Measurements from ENCODE around the gene SENP1. TPM values are rescaled to one million over a fixed set of nuclear protein-coding genes. Genes with fewer than 3 reads are reported as not detected.

SENP1 gene
- total and polyA plus RNA-seq, 2 of the 13 experiments (the other 11 are each of a cell fraction or from before 2014, with no cell fraction given): 14.0 to 20.2 TPM

- TF ChIP-seq MTF2 (CRISPR knock-in tag; IDR thresholded peaks at IDR 0.05; ENCODE audit: borderline replicate concordance) (0 out of 2 replicates have a peak, but pooled peaks have one; percentile 8), CREB1 (IDR thresholded peaks at IDR 0.05) (no peak), CREB1 (CRISPR knock-in tag; IDR thresholded peaks at IDR 0.05) (no peak), ZFY (CRISPR knock-in tag; IDR thresholded peaks at IDR 0.05) (0 out of 2 replicates have a peak, but pooled peaks have one; percentile 19), POGZ (CRISPR knock-in tag; IDR thresholded peaks at IDR 0.05) (no peak), ZNF607 (CRISPR knock-in tag; IDR thresholded peaks at IDR 0.05; ENCODE audit: borderline replicate concordance) (no peak), MYPOP (CRISPR knock-in tag; IDR thresholded peaks at IDR 0.05) (0 out of 2 replicates have a peak, but pooled peaks have one; percentile 41), PAX8 (CRISPR knock-in tag; IDR thresholded peaks at IDR 0.05; ENCODE audit: borderline replicate concordance) (no peak), SP1 (IDR thresholded peaks at IDR 0.05) (no peak), SP1 (CRISPR knock-in tag; IDR thresholded peaks at IDR 0.05) (no peak), ZNF687 (CRISPR knock-in tag; IDR thresholded peaks at IDR 0.05) (peak; percentile 8; the same call in 1 of the 2 replicates), TCF7L2 (IDR thresholded peaks at IDR 0.05; ENCODE audit: low read depth, low read length) (no peak), ZNF891 (CRISPR knock-in tag; IDR thresholded peaks at IDR 0.05) (0 out of 2 replicates have a peak, but pooled peaks have one; percentile 24)
Observed at GRCh38 chr12:48001505-48002413, 104.1 kb downstream of the SENP1 start (continued).

Measured in HepG2 (cell line).